ENCODE data around the gene RGS7BP.

Gene RGS7BP

DNA sequence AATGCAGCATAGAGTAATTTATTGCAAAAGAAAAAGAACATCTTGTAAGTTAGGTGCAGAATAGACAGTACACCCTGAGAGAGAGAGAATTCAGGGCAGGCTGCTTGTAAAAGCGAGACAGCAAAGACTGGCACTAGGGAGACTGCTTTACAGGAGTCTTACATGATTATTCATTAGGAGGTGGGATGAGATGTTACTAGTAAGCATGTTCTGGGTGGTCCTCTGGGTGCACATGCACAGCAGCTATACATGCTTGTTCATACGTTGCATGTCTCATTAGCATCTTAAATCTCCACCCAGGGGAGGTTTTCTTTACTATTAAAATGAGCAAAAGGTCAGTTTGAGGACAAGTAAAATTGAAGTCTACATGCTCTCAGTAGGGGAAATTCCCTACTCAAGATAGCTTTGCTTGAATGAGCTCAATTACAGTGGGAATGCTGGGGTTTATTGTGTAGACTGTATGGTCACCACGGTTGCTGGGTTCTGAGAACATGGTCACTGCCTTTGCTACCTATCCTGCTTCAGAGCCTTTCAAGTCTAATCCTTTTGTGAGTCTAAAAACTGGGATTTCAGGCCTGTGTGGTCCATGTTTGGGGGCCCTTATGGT lies 60.6 kb downstream of the RGS7BP start:
- no peak for DNase-seq

- DNase-seq: no peak
Observed at GRCh38 chr5:64569858-64570257, 64.0 kb downstream of the RGS7BP start.

DNA sequence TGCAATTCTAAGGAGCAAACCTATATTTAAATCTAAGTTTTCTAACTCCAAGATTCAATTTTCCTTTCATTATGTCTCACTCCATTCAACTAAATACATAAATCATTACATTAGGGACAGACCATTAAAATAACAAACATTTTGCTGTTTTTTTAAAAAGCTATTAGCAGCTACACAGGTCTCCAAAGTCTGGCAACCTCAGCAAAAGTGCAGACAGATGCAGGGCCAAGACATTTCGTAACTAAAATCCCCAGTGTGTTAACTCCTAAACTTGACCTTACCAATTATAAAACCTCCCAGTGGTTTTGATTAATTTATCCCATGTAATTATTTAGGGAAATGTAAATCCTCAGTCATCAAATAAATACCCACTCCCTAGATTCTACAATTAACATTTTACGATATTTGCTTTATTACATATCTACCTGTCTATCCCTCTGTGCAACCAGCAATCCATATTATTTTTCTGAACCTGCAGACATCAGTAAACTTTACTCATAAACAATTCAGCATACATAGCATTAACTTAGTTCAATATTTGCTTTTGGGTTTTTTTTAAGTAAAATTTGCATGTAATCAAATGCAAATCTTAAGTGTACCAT lies 64.7 kb downstream of the RGS7BP start:
- DNase-seq: no peak

DNA sequence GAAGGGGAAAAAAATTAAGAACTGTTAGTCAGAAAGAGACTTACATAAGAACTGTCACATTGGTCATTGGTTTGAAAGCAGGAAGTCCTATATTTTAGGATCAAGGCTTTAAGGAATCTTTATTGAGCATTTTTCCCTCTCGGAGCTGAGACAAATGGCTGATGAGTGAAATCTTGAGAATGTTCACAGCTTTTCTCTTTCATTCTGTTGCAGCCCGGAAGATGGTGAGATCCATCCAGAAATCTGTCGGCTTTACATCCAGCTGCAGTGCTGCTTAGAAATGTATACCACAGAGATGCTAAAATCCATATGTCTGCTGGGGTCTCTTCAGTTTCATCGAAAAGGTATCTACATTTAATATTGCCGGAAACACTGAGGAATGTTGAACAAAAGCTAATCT lies 69.7 kb downstream of the RGS7BP start:
- DNase-seq: no peak

DNA sequence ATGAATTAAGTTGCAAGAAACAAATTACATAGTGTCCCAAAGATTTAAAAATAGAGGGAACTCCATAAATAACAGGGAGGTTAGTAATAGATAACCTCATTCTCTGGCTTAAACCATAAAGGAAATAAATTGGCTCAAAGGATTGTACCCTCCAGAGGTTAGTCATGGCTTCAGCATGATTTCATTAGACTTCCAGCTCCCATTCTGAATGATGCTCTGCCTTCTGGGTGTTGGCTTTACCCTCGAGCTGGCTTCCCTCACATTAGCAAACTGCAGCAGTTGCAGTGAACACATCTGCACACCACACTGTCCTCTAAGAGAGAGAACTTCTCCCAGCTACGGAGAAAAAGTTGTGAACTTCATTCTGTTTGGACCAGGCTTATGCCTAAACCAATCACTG lies 70.4 kb downstream of the RGS7BP start:
- no peak for DNase-seq

DNA sequence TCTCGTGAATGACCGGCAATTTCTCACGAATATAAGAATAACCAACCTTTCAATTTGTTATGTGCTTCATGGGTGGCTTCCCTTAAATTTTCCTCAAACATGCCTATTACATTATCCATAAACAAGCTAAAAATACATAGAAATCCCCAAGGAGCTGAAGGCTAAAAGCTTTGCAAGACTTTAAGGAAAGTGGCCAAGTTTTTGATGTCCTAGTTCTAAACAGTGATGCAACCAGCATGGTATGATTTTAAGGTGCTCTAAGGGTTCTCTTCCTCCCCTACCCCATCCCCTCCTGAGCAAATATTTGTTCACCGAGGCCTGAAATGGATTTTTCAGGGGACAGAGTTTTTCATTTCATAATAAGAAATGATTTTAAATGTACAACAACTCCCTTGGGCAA lies 79.8 kb downstream of the RGS7BP start:
- DNase-seq: no peak

DNA sequence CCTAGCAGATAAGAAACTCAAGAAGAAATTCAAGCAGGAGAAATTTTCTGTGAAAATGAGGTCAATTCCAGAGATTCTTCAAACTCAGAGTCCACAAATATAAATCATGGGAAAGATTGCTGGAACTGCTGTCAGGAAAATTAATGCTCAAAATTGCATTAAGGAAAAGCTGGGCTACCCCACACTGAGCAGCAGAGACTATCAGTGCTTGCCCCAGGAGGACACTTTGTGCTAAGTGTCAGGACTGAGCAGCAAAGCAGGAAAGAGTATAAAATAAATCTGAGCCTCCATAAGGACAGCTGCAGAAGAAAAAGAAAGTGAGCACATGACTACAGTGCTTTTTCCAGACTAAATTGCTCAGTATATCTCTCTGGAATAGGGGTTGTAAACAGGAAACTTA lies 81.6 kb downstream of the RGS7BP start:
- DNase-seq: no peak

- DNase-seq: no peak
Observed at GRCh38 chr5:64592730-64593341, 87.0 kb downstream of the RGS7BP start.

DNA sequence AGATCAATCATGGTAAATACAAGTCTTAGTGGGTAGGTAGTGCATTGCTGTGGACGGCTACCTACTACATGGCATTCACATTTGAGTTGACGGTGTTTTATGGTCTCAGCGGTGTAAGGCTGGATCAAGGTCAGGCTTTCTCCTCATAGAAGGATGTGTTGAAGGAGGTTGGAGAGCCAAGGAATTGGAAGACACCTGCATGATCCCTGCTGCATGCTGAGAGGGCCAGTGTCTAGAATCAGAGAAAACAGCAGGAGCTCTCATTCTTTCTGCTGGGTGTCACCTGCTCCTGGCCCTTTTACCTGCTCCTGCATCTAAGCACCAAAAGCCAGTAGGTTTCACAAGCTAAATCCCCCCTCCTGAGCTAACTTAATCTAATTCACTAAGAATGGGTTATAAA lies 88.2 kb downstream of the RGS7BP start:
- DNase-seq: no peak

DNA sequence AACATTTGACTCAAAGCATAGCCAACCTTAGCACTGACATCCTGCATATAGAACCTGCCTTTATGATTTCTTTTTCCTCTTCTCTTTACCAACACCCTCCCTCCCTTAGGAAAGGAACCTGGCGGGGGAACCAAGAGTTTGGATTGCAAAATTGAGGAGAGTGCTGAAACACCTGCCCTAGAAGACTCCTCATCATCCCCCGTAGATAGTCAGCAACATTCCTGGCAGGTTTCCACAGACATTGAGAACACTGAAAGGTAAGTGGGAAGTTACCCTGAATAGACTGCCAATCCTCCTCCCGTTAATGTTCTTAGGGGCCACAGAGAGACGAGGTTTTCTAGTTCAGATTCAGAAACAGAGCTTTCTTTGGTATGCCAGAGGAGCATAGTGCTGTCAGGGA lies 88.8 kb downstream of the RGS7BP start:
- no peak for DNase-seq

GRCh38 chr5:64595031-64595855 lies 89.4 kb downstream of the RGS7BP start:
- DNase-seq: no peak

DNA sequence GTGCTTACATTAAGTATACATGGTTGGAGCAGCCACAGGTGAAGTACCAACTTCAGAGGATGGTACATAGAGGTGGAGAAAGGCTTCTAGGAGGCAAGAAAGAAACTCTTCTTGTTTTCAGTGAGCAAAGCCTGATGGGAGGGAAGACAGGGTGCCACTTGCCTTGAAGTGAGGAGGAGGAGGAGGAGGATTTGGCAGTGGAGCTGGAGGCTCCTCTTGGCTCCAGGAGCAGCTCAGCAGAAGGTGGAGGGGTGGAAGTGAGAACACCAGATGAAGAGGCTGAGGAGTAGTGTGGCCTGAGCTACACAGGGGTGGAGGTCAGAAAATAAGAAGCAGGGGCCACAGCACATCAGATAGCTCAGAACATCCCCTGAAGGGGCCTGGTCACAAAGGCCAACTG lies 93.4 kb downstream of the RGS7BP start:
- DNase-seq: no peak

DNA sequence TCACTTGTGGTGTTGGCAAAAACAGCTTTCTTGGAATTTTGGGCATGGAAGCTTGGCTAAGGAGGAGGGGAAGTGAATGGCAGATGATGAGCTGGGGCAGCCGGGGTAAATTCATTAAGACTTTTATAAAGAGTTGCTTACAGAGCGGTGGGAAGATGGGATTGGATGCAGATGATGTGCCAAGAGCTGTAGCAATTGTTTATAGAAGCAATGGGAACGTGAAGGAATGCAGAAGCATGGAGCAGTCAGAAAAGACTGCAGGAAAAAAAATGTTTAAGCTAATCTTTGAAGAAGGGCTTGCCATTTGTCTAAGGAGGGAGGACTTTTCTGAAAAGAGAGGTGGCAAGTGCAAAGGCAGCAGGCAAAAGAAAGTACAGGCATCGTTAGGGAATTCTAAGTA lies 97.9 kb downstream of the RGS7BP start:
- no peak for DNase-seq

DNA sequence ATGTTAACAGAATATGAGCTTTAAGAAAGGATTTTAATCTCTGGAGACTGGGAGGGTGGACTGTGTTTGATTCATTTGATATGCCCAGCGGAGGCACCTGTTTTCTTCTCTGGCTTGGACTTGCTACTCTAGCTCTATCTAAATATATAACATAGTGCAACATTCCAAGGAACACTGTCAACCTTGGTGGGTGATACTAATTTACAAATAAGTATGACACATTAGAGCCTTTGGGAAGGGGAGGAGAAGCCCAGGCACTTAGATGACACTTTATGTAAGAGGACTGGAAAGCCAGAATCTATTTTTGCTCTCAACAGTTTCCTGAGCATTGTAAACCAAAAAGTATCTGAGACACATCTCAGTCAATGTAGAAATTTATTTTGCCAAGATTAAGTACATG lies 101.1 kb downstream of the RGS7BP start:
- DNase-seq: no peak

DNA sequence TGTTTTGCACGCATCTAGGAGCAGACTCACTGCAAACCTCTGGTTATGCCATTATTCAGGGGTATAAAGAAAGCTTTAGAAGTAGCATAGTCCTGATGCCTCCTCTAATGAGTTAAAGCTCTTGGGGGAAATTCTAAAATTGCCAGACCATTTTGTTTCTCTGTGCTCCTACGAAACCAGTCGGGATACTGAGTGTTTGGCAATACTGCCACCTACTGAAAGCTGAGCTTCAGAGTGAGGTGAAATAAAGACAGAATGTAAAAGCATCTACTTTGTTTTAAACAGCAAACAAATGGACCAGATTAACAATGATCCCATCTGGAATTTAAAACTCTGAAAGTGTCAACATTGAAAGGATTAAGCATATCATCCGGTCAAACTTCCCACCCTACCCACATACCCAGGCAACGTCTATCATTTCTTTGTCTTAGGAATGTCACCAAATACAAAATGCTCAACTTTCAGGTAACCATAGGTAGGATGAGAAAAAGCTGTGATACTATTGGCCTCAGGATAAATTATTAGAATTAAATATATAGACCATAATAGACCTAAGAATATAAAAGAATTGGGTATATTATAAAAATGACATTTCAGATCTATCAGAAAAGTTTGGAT lies 106.6 kb downstream of the RGS7BP start:
- DNase-seq: peak; percentile 29

GRCh38 chr5:64615895-64616294 lies 110.1 kb downstream of the RGS7BP start:
- DNase-seq: no peak

- DNase-seq: no peak
Observed at GRCh38 chr5:64619609-64620008, 113.8 kb downstream of the RGS7BP start.

DNA sequence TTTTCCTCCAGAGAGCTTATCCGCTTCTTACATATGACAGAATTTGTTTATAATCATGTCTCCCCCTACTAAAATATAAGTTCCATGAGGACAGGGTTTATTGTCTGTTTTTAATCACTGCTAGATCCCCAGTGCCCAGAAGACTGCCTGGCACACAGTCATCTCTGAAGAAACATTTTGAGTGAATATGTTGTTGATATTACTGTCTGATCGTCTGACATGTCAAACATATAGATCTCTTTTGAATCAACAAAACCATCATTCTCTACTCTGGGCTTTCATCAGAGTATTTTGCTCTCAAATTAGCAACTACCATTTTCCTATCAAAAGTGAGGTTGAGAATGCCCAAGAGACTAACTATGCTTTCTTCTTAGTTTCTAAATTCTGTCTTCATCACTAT lies 117.2 kb downstream of the RGS7BP start:
- no peak for DNase-seq

DNA sequence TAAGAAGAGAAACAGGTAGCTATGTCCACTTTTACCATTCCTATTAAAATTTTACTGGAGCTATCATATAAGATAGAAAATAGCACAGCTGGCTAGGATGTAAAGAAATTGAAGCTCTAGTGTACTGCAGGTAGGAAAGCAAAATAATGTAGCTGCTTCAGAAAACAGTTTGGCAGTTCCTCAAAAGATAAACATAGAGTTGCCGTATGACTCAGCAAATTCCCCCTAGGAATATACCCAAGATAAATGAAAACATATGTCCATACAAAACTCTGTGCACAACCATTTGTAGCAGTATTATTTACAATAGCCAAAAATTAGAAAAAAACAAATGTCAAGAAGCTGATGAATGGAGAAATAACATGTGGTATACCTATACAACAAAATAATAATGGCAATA lies 119.9 kb downstream of the RGS7BP start:
- DNase-seq: no peak

GRCh38 chr5:64628901-64629300 lies 123.1 kb downstream of the RGS7BP start:
- DNase-seq: no peak

DNA sequence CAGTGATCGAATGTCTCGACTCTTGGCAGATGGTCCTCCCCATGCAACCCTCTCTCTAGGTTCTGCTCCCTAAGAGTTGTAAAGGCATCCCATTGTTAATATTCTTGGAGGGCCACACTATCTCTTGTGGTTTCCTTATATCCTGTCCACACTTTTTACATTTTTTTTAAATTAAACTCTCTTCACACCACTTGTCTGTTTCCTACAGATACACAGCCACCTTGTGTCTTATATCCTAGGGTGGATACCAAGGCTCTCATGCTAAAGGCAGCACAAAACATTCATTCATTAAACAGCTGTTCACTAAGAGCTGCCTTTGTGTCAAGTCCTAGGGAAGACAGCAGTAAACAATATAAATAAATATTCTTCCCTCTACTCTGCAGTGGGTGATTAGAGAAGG lies 124.0 kb downstream of the RGS7BP start:
- DNase-seq: no peak

DNA sequence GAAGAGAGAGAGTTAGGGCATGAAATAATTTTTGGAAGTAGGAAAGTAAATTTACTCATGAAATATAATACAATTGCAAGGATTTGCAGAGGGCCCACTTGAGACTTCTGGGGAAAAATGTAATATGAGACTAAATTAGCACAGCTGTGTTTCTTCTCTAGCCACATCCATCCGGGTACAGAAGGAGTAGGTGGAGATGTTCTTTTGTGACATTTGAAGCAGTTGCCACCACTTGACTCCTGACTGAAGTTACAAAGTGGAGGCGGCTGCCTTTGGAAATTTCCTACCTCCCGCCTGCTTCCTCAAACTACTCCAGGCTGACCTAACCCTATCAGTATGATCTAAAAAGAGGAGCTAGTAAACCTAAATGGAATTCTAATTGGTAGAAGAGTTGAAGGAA lies 126.4 kb downstream of the RGS7BP start:
- peak; percentile 79 for DNase-seq

DNA sequence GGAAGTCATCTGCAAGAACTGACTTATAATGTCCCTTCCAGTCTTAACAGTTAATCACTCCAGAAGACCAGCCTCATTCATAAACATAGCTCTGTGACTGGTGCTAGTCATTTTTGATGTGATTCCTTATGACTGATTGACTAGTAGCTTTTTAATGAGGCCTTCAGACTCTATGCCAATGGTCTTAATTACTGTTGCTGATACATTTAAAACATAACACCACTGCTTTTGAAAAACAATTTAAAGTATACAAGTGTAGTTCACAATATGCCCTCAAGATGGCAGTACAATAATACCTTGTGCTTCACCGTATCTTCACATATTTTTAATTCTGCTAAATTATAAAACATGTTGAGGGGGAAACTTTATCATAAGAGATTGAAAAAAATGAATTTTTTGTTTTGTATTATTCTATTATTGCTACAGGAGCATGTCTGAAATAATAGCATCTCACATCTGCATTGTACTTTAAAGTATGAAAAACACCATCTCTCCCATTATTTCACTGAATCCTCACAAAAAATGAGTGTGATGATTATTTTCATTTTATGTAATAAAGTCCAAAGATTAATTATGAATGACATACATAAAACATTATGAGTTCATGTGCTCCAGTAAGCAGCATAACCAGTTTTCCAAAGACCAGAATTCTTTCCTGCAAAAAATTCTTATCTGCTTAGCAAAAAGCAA lies 129.3 kb downstream of the RGS7BP start:
- DNase-seq: peak; percentile 42
